Esophagus squamous epithelium (tissue), 5 donors: Measurements from ENCODE around the gene GPR4. TPM values are rescaled to one million over a fixed set of nuclear protein-coding genes. Genes with fewer than 3 reads are reported as not detected.

Experiments
- DNase-seq: peaks from one replicate; lab custom pipeline; 2025; lab: John Stamatoyannopoulos, UW
- H3K27ac ChIP-seq, 4 donors: fragments of 200-600 bp; sonication (generic); one replicate each; pipeline ENCODE4 v1.5.1; 2016 to 2019; ENCODE audit warnings: mild to moderate bottlenecking in 1 of 4
- H3K27me3 ChIP-seq, 4 donors: fragments of 200-600 bp; sonication (generic); 1 replicate in 3 of 4; 2 replicates in 1 of 4; pipeline versions ENCODE4 v1.5.1 to v1.6.0; 2017 to 2021; ENCODE audit warnings: antibody characterized with exemption in 1 of 4
- H3K36me3 ChIP-seq, 3 donors: fragments of 200-600 bp; sonication (generic); one replicate each; pipeline ENCODE4 v1.5.1; 2016 to 2019
- H3K4me1 ChIP-seq, 3 donors: fragments of 200-600 bp; sonication (generic); one replicate each; pipeline ENCODE4 v1.5.1; 2017 to 2019
- H3K4me3 ChIP-seq, 4 donors: fragments of 200-600 bp; sonication (generic); 1 replicate in 3 of 4; 2 replicates in 1 of 4; pipeline ENCODE4 v1.5.1; 2016 to 2019; ENCODE audit warnings: mild to moderate bottlenecking in 2 of 4, moderate library complexity in 1 of 4
- H3K9me3 ChIP-seq, 3 donors: fragments of 200-600 bp; sonication (generic); one replicate each; pipeline ENCODE4 v1.5.1; 2016 to 2019
- CTCF ChIP-seq, 6 experiments: fragments of 450-650 bp in 4 of 6; fragments of 200-600 bp in 2 of 6; sonication (generic) in 2 of 6; IDR thresholded peaks; one replicate each; pipeline ENCODE4 v1.5.1; 2016 to 2019; ENCODE audit warnings: antibody characterized with exemption in 6 of 6, mild to moderate bottlenecking in 4 of 6, moderate library complexity in 4 of 6
- POLR2A ChIP-seq, 4 donors: fragments of 450-650 bp; IDR thresholded peaks; one replicate each; pipeline ENCODE4 v1.6.1; 2017; ENCODE audit warnings: antibody characterized with exemption in 4 of 4, mild to moderate bottlenecking in 4 of 4, moderate library complexity in 3 of 4
- WGBS, 2 donors: methylation state at CpG; one replicate each; pipeline ENCODE4 v1.1.5; 2018; 5-methylcytosine and 5-hydroxymethylcytosine counted together
- intact Hi-C: fragments of 100-400 bp; cut with DNase I; formaldehyde crosslinking; loops from one replicate; pipeline ENCODE4 v1.15.0; 2022
- small RNA-seq, 4 donors: library from RNA; depleted of rRNA; stranded (forward); fragments of <200 nt; gene quantifications; one replicate each; pipeline ENCODE3, GENCODE V24; 2016
- total RNA-seq, 4 donors: library from RNA; depleted of rRNA; stranded (reverse); fragments of >200 nt; gene quantifications; one replicate each; pipeline ENCODE4 v1.1.0, GENCODE V29; 2016
- donor health status: DM: yes; HTN: yes; CAD: no.

The GPR4 gene
- total RNA-seq, 4 donors from 2014 or later: 0.76 to 1.4 (median 1.2) TPM

GRCh38 chr19:45547965-45548609, 53.9 kb downstream of the GPR4 start:
- no peak for DNase-seq
- Histone ChIP-seq H3K27me3 (no peaks in the 10 kb centered on the region), H3K4me1 (peaks cover 0 to 61% (median 10%) of the 10 kb centered on the region in 3 donors), H3K9me3 (no peaks in the 10 kb centered on the region), H3K36me3 (peaks cover 0 to 5% (median 0%) of the 10 kb centered on the region in 3 donors), H3K27ac (peak overlapping the region; percentile 51 to 78 (median 63)), H3K4me3 (no peak overlapping the region)
- WGBS, 2 donors: 38 to 57% methylated on average over 6 to 8 of the region's 9 CpGs
- TF ChIP-seq POLR2A (IDR thresholded peaks at IDR 0.05) (no peak), CTCF (IDR thresholded peaks at IDR 0.05) (no peak)
- intact Hi-C loops: no loop called here

GRCh38 chr19:45547211-45547770, 54.7 kb downstream of the GPR4 start:
- intact Hi-C loops: no loop called here
- H3K36me3 ChIP-seq: no peaks in the 10 kb centered on the region
- TF ChIP-seq CTCF (IDR thresholded peaks at IDR 0.05) (no peak), POLR2A (IDR thresholded peaks at IDR 0.05) (no peak)
- H3K27ac ChIP-seq: peak overlapping the region in 3 of 4 donors; percentile 59 to 78 (median 67)
- H3K27me3 ChIP-seq: no peaks in the 10 kb centered on the region
- 87 to 88% methylated on average over 10 of the region's 10 CpGs for WGBS, 2 donors
- no peak for DNase-seq
- H3K4me1 ChIP-seq: peaks cover 0 to 69% (median 14%) of the 10 kb centered on the region in 3 donors
- H3K4me3 ChIP-seq: no peak overlapping the region
- no peaks in the 10 kb centered on the region for H3K9me3 ChIP-seq

- no peaks in the 10 kb centered on the region for H3K36me3 ChIP-seq
- H3K27ac ChIP-seq: peak overlapping the region in 3 of 4 donors; percentile 17 to 48 (median 44)
- H3K9me3 ChIP-seq: no peaks in the 10 kb centered on the region
- intact Hi-C loops: no loop called here
- TF ChIP-seq CTCF (IDR thresholded peaks at IDR 0.05) (no peak), POLR2A (IDR thresholded peaks at IDR 0.05) (no peak)
- H3K4me1 ChIP-seq: peaks cover 0 to 52% (median 16%) of the 10 kb centered on the region in 3 donors
- no peaks in the 10 kb centered on the region for H3K27me3 ChIP-seq
- 45 to 53% methylated on average over 5 to 7 of the region's 7 CpGs for WGBS, 2 donors
- no peak overlapping the region for H3K4me3 ChIP-seq
- no peak for DNase-seq
Measured at GRCh38 chr19:45542234-45542668, 59.8 kb downstream of the GPR4 start.

Small RNA genes lying within 50 kb of the gene (small RNA-seq; reads per million reads assigned to genes)
- 0 to 0.45 (median 0.07) reads per million in 4 donors for gene RN7SL836P

Other genes with a start within 250 kb of the GPR4 start
- 1 to 10 TPM; 6.6 to 8.8 (median 7.2) TPM for gene ERCC2, start 231.6 kb downstream of the GPR4 start, total RNA-seq
- gene PPP1R13L, start 197.1 kb downstream of the GPR4 start, total RNA-seq: 100 to 1,000 TPM in 2 of 4 donors, 10 to 100 TPM in 2; 53.1 to 166 (median 87.8) TPM
- gene POLR1G, start 195.6 kb downstream of the GPR4 start, total RNA-seq: 10 to 100 TPM in 1 of 4 donors, 1 to 10 TPM in 3; 7.3 to 12.4 (median 9.8) TPM
- gene ERCC1, start 178.3 kb downstream of the GPR4 start, total RNA-seq: 10 to 100 TPM; 27.7 to 80.9 (median 48.5) TPM
- gene FOSB, start 134.2 kb downstream of the GPR4 start, total RNA-seq: 1 to 10 TPM; 1.7 to 4.6 (median 2.5) TPM
- gene RTN2, start 105.2 kb downstream of the GPR4 start, total RNA-seq: 1 to 10 TPM; 1.9 to 7.2 (median 4.2) TPM
- gene PPM1N, start 103.8 kb downstream of the GPR4 start, total RNA-seq: 1 to 10 TPM; 1.8 to 6.7 (median 4.0) TPM
- gene VASP, start 94.7 kb downstream of the GPR4 start, total RNA-seq: 10 to 100 TPM; 39.2 to 82.9 (median 52.7) TPM
- gene OPA3, start 17.4 kb downstream of the GPR4 start, total RNA-seq: 10 to 100 TPM in 2 of 4 donors, 1 to 10 TPM in 2; 4.7 to 12.4 (median 10.1) TPM
- 100 to 1,000 TPM in 1 of 4 donors, 10 to 100 TPM in 3; 38.6 to 617 (median 58.3) TPM for gene EML2, start 37.2 kb upstream of the GPR4 start, total RNA-seq
- 1 to 10 TPM in 1 of 4 donors, under 1 TPM in 3; 0.44 to 1.1 (median 0.63) TPM for gene GIPR, start 66.0 kb upstream of the GPR4 start, total RNA-seq
- gene SNRPD2, start 89.7 kb upstream of the GPR4 start, total RNA-seq: 100 to 1,000 TPM; 131 to 240 (median 186) TPM
- gene QPCTL, start 90.5 kb upstream of the GPR4 start, total RNA-seq: 1 to 10 TPM; 3.3 to 6.9 (median 5.5) TPM
- 10 to 100 TPM; 16.0 to 37.2 (median 25.9) TPM for gene FBXO46, start 128.7 kb upstream of the GPR4 start, total RNA-seq
- not detected for gene MEIOSIN, start 131.2 kb upstream of the GPR4 start, total RNA-seq
- 10 to 100 TPM in 2 of 4 donors, 1 to 10 TPM in 2; 5.8 to 13.5 (median 10.1) TPM for gene SIX5, start 167.0 kb upstream of the GPR4 start, total RNA-seq
- gene DMPK, start 180.3 kb upstream of the GPR4 start, total RNA-seq: 10 to 100 TPM; 15.8 to 36.6 (median 17.2) TPM
- gene DMWD, start 190.6 kb upstream of the GPR4 start, total RNA-seq: 10 to 100 TPM in 3 of 4 donors, 1 to 10 TPM in 1; 9.1 to 32.2 (median 23.5) TPM
- gene RSPH6A, start 213.1 kb upstream of the GPR4 start, total RNA-seq: under 1 TPM in 1 of 4 donors, not detected in 3; 0.19 TPM